AG04449 (cell line): ENCODE measurements around the gene PTPRC.

Experiments used
- CTCF ChIA-PET: fragments of 350-600 bp; formaldehyde crosslinking; extraction: SDS; loops from one replicate; lab custom pipeline; 2021; ENCODE audit warnings: antibody characterized with exemption; lab: Yijun Ruan, JAX
- POLR2A ChIA-PET: fragments of 400-600, 350-600 bp; formaldehyde crosslinking; extraction: SDS; loops from one replicate; lab custom pipeline; 2020; ENCODE audit warnings: antibody characterized with exemption, inconsistent platforms; lab: Yijun Ruan, JAX
- DNase-seq: peaks from one replicate; pipeline ENCODE4 v3.0.0-alpha.2; 2010; ENCODE audit warnings: low read depth, low spot score
- H3K4me3 ChIP-seq: 2 replicates; pipeline ENCODE4 v1.5.1; 2011; ENCODE audit warnings: low read depth, mild to moderate bottlenecking, control low read depth, low read length
- TF ChIP-seq, protein P1 (sequence below): IDR thresholded peaks from one replicate; pipeline ENCODE4 v1.5.1; 2011; ENCODE audit warnings: mild to moderate bottlenecking, moderate library complexity, low read length, control low read depth, inconsistent platforms; ENCODE audit not compliant: insufficient read depth; ENCODE audit errors: missing control alignments

PTPRC gene

DNA sequence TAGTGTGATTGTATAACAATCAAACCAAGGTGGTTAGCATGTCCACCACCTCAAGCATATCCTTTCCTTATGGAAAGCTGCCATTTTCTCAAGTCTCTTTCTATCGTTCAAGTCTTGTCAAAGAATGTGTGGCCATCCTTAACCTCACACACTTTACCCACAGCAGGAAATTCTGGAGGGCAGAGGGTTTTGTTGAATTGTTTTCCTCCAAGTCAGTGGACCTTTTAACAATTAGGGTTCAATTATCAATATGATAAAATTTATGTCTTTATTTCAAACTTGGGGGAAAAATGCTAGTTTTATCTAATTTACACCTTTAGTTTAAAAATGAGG lies 14.2 kb upstream of the PTPRC start:
- ChIA-PET CTCF (interaction anchor here (0.8 to 1.1 kb wide), 2 partner anchors 15 to 19 kb away, joined by 3 to 4 read pairs; no protein-coding TSS in a partner anchor), POLR2A (no interaction called here)
- TF ChIP-seq, protein P1, sequence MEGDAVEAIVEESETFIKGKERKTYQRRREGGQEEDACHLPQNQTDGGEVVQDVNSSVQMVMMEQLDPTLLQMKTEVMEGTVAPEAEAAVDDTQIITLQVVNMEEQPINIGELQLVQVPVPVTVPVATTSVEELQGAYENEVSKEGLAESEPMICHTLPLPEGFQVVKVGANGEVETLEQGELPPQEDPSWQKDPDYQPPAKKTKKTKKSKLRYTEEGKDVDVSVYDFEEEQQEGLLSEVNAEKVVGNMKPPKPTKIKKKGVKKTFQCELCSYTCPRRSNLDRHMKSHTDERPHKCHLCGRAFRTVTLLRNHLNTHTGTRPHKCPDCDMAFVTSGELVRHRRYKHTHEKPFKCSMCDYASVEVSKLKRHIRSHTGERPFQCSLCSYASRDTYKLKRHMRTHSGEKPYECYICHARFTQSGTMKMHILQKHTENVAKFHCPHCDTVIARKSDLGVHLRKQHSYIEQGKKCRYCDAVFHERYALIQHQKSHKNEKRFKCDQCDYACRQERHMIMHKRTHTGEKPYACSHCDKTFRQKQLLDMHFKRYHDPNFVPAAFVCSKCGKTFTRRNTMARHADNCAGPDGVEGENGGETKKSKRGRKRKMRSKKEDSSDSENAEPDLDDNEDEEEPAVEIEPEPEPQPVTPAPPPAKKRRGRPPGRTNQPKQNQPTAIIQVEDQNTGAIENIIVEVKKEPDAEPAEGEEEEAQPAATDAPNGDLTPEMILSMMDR = no peak
- H3K4me3 ChIP-seq = no peak overlapping the region
- no peak for DNase-seq

DNA sequence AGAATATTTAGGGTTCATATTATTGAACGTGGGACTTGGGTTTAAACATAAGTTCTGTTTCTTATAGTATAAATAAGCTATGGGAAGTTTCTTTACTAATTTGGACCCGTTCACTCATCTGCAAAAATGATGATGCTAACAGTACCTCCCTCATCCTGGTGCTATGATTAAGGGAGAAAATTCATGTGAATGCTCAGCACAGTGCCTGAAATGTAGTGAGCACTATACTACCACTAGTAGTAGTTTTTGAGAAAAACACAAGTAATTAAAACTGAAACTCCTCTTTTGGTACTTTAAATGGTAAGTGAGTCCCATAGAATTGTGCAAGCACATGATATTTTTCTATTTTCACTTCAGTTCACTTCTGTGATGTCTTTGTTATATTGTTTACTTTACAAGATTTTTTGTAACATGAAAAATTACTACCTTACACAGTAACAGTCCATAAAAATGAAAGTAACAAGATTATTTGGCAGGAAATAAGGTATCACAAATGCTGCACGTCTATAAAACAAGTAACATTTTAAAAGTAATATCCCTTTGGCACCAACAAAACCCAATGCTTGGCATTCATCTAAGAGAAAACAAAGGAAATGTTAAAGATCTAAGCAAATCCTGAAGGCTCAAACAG lies 11.3 kb upstream of the PTPRC start:
- TF ChIP-seq, protein P1 = no peak
- no peak for DNase-seq
- ChIA-PET CTCF (no interaction called here), POLR2A (no interaction called here)
- no peak overlapping the region for H3K4me3 ChIP-seq

DNA sequence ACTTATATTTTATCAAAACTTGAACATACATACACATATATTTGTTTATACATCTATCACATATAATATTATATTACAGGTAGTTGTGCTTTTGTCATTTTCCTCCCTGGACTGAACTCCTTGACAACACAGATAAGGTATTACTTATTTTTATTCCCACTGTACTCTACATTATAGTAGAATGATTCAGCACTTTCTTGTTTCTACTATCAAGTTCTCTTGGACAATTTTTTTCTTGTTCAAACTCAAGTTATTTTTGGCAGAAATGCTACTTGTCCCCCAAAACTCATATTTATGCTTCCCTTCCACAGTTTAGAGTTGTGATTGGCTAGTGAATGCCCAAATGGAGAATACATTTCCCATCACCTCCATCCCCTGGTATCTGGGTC lies 10.8 kb upstream of the PTPRC start:
- CTCF ChIA-PET = no interaction called here
- no peak for DNase-seq
- POLR2A ChIA-PET = no interaction called here

DNA sequence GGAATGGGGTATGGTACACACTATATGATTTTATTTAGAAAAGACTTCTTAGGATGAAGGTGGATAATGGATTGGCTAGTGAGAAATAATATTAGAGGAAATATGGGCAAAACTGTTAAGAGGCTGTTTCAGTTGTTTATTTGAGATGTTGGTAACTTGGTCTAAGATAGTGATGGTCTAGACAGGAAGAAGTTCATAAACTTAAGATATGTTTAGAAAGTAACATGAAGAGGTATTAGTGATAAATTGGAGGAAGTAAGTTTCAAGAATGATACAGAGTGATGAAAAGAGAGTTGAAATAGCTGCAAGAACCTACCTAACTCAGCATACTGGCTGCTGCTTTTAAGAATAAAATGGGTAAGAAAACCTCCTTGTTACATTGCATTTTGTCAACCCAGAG lies 9.2 kb upstream of the PTPRC start:
- TF ChIP-seq, protein P1 = no peak
- DNase-seq = no peak
- CTCF ChIA-PET = interaction anchor here (1.2 to 1.4 kb wide), 2 partner anchors 8 to 16 kb away, joined by 3 read pairs; no protein-coding TSS in a partner anchor
- POLR2A ChIA-PET = no interaction called here
- no peak overlapping the region for H3K4me3 ChIP-seq

More for the DNA sequence above, 10.8 kb upstream of the PTPRC start:
- TF ChIP-seq, protein P1 = no peak
- H3K4me3 ChIP-seq = no peak overlapping the region

DNA sequence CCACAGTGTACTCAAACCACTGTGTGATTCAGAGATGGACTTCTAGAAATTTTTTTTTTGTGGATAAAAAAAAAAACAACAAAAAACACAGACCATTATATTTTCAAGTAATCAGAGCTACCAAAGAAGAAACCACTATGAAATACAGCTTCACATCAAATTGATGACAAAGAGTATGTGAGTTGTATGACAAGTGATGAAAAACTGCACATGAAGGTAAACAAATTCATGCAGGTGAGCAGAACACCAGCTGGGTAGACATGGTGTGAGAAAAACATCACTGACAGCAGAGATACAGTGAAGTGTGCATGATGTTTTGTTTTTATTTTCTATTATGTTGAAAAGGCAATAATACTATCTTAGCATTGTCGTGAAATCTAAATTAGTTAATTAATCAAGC lies 8.0 kb upstream of the PTPRC start:
- TF ChIP-seq, protein P1 = no peak
- ChIA-PET CTCF (interaction anchor here (1.2 kb wide), 1 partner anchor 15 kb away, joined by 3 read pairs; no protein-coding TSS in a partner anchor), POLR2A (no interaction called here)
- no peak overlapping the region for H3K4me3 ChIP-seq
- no peak for DNase-seq

DNA sequence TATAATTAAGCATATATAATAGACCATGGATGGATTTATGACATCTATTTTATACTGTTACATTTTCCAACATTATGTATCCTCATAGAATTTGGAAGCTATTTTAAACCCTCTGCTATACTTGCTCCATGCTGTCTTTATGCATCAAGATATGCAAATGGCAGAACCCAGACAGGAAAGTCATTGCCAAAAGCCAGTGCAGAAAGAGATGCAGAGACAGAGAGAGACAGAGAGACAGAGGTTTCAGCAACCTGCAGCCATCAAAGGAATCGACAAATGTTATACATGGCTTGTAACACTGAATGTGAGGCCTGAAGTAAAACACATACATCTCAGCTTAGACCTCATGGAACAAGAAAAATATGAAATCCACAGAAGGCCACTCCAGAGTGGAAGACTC lies 7.5 kb upstream of the PTPRC start:
- DNase-seq = no peak
- TF ChIP-seq, protein P1 = no peak
- POLR2A ChIA-PET = no interaction called here
- H3K4me3 ChIP-seq = no peak overlapping the region
- CTCF ChIA-PET = no interaction called here
